ENCODE measurements around the gene ATXN2L. TPM values are rescaled to one million over a fixed set of nuclear protein-coding genes. Genes with fewer than 3 reads are reported as not detected.
A peak's percentile ranks its signal among the peaks of the same experiment; 100 is the strongest.

Gene ATXN2L
- polyA plus RNA-seq, 1 of the 3 experiments (the other 2 are of a cell fraction), result 39.2 TPM

- TF ChIP-seq, protein P1, sequence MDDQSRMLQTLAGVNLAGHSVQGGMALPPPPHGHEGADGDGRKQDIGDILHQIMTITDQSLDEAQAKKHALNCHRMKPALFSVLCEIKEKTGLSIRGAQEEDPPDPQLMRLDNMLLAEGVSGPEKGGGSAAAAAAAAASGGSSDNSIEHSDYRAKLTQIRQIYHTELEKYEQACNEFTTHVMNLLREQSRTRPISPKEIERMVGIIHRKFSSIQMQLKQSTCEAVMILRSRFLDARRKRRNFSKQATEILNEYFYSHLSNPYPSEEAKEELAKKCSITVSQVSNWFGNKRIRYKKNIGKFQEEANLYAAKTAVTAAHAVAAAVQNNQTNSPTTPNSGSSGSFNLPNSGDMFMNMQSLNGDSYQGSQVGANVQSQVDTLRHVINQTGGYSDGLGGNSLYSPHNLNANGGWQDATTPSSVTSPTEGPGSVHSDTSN (IDR thresholded peaks at IDR 0.05), result 0 out of 2 replicates have a peak, but pooled peaks have one; percentile 24
- TF ChIP-seq RAD21 (IDR thresholded peaks at IDR 0.05; ENCODE audit: low read length) (no peak), NFIC (IDR thresholded peaks at IDR 0.05; ENCODE audit: borderline replicate concordance) (no peak), GATA2 (CRISPR knock-in tag; IDR thresholded peaks at IDR 0.05) (no peak), MEF2A (IDR thresholded peaks at IDR 0.05; ENCODE audit: borderline replicate concordance, low read depth) (no peak), ELF1 (IDR thresholded peaks at IDR 0.05) (peak; percentile 43; the same call in 1 of the 2 replicates), YY1 (IDR thresholded peaks at IDR 0.05; ENCODE audit: low read depth) (no peak), RXRA (IDR thresholded peaks at IDR 0.05; ENCODE audit: borderline replicate concordance, low read depth) (no peak), CHD2 (IDR thresholded peaks at IDR 0.05; ENCODE audit: low read length, partially characterized antibody) (peak; percentile 98), FOXJ3 (CRISPR knock-in tag; IDR thresholded peaks at IDR 0.05) (no peak), REST (IDR thresholded peaks at IDR 0.05; ENCODE audit: low read depth, low read length) (no peak), SIN3A (IDR thresholded peaks at IDR 0.05; ENCODE audit: borderline replicate concordance, low read depth, low read length) (peak; percentile 67; the same call in 1 of the 2 replicates), TEAD4 (IDR thresholded peaks at IDR 0.05; ENCODE audit: borderline replicate concordance, insufficient read depth) (no peak), JUND (IDR thresholded peaks at IDR 0.05) (no peak), NRF1 (IDR thresholded peaks at IDR 0.05; ENCODE audit: low read depth, low read length) (peak; percentile 88), SMC3 (IDR thresholded peaks at IDR 0.05; ENCODE audit: low read depth, low read length) (no peak), EP300 (IDR thresholded peaks at IDR 0.05; ENCODE audit: borderline replicate concordance in 1 of 2, low read depth in 1 of 2, low read length in 1 of 2) (no peak), RFX5 (IDR thresholded peaks at IDR 0.05; ENCODE audit: low read length) (peak; percentile 71; the same call in 1 of the 2 replicates), USF1 (IDR thresholded peaks at IDR 0.05; ENCODE audit: borderline replicate concordance, low read depth) (peak; percentile 32; the same call in 1 of the 2 replicates)
- TF ChIP-seq, protein P2, sequence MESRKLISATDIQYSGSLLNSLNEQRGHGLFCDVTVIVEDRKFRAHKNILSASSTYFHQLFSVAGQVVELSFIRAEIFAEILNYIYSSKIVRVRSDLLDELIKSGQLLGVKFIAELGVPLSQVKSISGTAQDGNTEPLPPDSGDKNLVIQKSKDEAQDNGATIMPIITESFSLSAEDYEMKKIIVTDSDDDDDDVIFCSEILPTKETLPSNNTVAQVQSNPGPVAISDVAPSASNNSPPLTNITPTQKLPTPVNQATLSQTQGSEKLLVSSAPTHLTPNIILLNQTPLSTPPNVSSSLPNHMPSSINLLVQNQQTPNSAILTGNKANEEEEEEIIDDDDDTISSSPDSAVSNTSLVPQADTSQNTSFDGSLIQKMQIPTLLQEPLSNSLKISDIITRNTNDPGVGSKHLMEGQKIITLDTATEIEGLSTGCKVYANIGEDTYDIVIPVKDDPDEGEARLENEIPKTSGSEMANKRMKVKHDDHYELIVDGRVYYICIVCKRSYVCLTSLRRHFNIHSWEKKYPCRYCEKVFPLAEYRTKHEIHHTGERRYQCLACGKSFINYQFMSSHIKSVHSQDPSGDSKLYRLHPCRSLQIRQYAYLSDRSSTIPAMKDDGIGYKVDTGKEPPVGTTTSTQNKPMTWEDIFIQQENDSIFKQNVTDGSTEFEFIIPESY (IDR thresholded peaks at IDR 0.05; ENCODE audit: borderline replicate concordance, low read depth), result peak; percentile 93
These were observed 1.3 kb downstream of the ATXN2L start (continued) for GRCh38 chr16:28823873-28824716.
